ENCODE measurements around the gene ST14. TPM values are rescaled to one million over a fixed set of nuclear protein-coding genes. Genes with fewer than 3 reads are reported as not detected.
"Not testable (repeated sequence)": the region's sequence is repeated elsewhere in the genome, so short reads cannot be mapped to it uniquely, and the experiment has no call there.

ST14 gene
- total and polyA plus RNA-seq, 10 donors, result 7.1 to 25.9 (median 12.5) TPM

DNA sequence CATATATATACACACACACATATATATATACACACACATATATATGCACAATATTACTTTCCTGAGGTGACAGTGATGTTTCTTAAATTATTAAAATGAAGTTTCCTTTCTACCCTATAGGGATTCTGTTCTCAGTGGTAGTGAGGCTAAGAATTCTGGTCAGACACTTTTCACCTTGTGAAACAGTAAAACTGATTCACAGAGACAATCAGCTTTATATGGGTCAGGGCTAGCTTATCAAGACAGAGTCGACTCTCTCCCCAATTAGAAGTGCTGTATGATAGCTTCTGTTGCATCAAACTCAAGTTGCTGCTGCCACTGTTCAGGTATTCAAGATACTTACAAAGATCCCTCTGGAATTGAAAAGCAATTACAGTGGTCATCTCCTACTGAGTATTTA lies 86.7 kb downstream of the ST14 start:
- intact Hi-C loops (cut with DNase I; ENCODE audit: low total_unique reads), result no loop called here
- Histone ChIP-seq H3K4me1 (peaks cover 0 to 61% (median 19%) of the 10 kb centered on the region in 6 donors), H3K27ac (no peak overlapping the region), H3K27me3 (replicated peaks in 1 of 7) (no peaks in the 10 kb centered on the region), H3K9me3 (peaks cover 0 to 3% (median under 1%) of the 10 kb centered on the region in 8 donors), H3K4me3 (no peak overlapping the region), H3K36me3 (peaks cover 0 to 19% (median 0%) of the 10 kb centered on the region in 6 donors)
- TF ChIP-seq, protein P1, sequence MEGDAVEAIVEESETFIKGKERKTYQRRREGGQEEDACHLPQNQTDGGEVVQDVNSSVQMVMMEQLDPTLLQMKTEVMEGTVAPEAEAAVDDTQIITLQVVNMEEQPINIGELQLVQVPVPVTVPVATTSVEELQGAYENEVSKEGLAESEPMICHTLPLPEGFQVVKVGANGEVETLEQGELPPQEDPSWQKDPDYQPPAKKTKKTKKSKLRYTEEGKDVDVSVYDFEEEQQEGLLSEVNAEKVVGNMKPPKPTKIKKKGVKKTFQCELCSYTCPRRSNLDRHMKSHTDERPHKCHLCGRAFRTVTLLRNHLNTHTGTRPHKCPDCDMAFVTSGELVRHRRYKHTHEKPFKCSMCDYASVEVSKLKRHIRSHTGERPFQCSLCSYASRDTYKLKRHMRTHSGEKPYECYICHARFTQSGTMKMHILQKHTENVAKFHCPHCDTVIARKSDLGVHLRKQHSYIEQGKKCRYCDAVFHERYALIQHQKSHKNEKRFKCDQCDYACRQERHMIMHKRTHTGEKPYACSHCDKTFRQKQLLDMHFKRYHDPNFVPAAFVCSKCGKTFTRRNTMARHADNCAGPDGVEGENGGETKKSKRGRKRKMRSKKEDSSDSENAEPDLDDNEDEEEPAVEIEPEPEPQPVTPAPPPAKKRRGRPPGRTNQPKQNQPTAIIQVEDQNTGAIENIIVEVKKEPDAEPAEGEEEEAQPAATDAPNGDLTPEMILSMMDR (IDR thresholded peaks at IDR 0.05 in 8 of 11, conservative IDR thresholded peaks at IDR 0.05 in 3 of 11), result no peak
- TF ChIP-seq POLR2AphosphoS5 (IDR thresholded peaks at IDR 0.05) (no peak), POLR2A (IDR thresholded peaks at IDR 0.05) (no peak)
- no peak for DNase-seq
- 76 to 97% (median 85%) methylated on average over 1 of the region's 1 CpG for WGBS, 5 donors

DNA sequence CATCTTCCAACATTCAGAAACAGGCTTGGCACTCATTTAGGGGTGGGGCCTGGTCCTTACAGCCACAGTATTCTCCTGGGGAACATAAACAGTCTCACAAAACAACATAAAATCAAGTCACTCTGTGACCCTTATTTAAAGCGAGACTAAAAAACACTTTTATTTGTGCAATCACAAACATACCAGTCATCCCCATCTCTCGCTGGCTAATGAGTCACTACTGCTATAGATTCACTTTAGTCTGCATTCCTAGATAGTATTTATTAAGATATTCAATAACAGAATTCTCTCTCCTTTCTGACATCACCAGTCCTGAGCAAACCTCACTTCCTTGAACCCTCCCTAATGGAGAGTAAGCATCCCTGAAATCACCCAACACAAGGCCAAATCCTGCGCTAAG lies 87.2 kb downstream of the ST14 start:
- H3K27me3 ChIP-seq (replicated peaks in 1 of 7), result no peaks in the 10 kb centered on the region
- WGBS, 5 donors, result 96 to 98% (median 96%) methylated on average over 3 of the region's 3 CpGs
- H3K4me3 ChIP-seq, result no peak overlapping the region
- no peak overlapping the region for H3K27ac ChIP-seq
- peaks cover 0 to 56% (median 18%) of the 10 kb centered on the region in 6 donors for H3K4me1 ChIP-seq
- H3K9me3 ChIP-seq, result peaks cover 0 to 8% (median 4%) of the 10 kb centered on the region in 8 donors
- TF ChIP-seq, protein P1 (IDR thresholded peaks at IDR 0.05 in 8 of 11, conservative IDR thresholded peaks at IDR 0.05 in 3 of 11), result no peak
- no peak for TF ChIP-seq POLR2AphosphoS5 (IDR thresholded peaks at IDR 0.05)
- no peak for DNase-seq
- H3K36me3 ChIP-seq, result peaks cover 0 to 21% (median 0%) of the 10 kb centered on the region in 6 donors
- intact Hi-C loops (cut with DNase I; ENCODE audit: low total_unique reads), result no loop called here

DNA sequence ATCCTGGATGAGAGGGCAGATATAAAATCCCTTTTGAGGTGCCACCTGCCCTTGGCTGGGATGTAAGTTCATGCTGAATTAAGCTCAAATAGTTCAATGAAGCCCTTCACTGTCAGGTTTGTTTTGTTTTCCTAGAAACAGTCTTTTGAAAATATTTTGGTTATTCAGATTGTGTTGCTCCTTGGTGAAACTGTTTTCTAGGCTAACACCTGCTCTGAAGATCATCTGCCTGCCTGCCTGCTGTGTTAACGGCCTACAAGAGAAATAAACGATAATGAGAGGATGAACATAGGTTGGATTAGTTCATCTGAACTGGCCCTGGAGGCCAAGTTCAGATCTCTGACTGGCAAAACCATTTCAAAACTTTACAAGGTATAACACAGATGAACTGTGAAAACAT lies 87.7 kb downstream of the ST14 start:
- no peak for TF ChIP-seq POLR2A (IDR thresholded peaks at IDR 0.05)
- TF ChIP-seq, protein P1 (IDR thresholded peaks at IDR 0.05 in 8 of 11, conservative IDR thresholded peaks at IDR 0.05 in 3 of 11), result no peak
- no peak for TF ChIP-seq POLR2AphosphoS5 (IDR thresholded peaks at IDR 0.05)
- H3K36me3 ChIP-seq, result peaks cover 0 to 25% (median 0%) of the 10 kb centered on the region in 6 donors
- WGBS, 5 donors, result 89 to 98% (median 94%) methylated on average over 2 of the region's 2 CpGs
- H3K9me3 ChIP-seq, result peaks cover 0 to 14% (median 10%) of the 10 kb centered on the region in 8 donors
- H3K27me3 ChIP-seq (replicated peaks in 1 of 7), result no peaks in the 10 kb centered on the region
- intact Hi-C loops (cut with DNase I; ENCODE audit: low total_unique reads), result no loop called here
- no peak overlapping the region for H3K4me3 ChIP-seq
- H3K27ac ChIP-seq, result no peak overlapping the region
- H3K4me1 ChIP-seq, result peaks cover 0 to 53% (median 15%) of the 10 kb centered on the region in 6 donors
- DNase-seq, result no peak

DNA sequence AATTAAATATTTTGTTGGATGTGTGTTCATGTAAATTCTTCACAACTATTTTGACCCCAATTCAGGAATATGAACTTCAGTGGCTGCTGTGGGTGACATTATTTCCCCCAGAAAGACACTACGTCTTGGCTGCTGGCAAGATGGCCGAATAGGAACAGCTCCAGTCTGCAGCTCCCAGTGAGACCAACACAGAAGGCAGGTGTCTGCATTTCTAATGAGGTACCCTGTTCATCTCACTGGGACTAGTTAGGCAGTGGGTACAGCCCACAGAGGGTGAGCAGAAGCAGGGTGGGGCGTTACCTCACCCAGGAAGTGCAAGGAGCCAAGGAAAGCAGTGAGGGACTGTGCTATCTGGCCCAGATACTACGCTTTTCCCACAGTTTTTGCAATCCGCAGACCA lies 89.8 kb downstream of the ST14 start:
- DNase-seq, result no peak
- intact Hi-C loops (cut with DNase I; ENCODE audit: low total_unique reads), result no loop called here
- TF ChIP-seq, protein P1 (IDR thresholded peaks at IDR 0.05 in 8 of 11, conservative IDR thresholded peaks at IDR 0.05 in 3 of 11), result no peak
- TF ChIP-seq POLR2AphosphoS5 (IDR thresholded peaks at IDR 0.05), result no peak
- no peak for TF ChIP-seq POLR2A (IDR thresholded peaks at IDR 0.05)
- Histone ChIP-seq H3K4me3 (no peak overlapping the region), H3K4me1 (peaks cover 0 to 33% (median 2%) of the 10 kb centered on the region in 6 donors), H3K9me3 (peaks cover 0 to 19% (median 14%) of the 10 kb centered on the region in 8 donors), H3K27ac (no peak overlapping the region), H3K36me3 (peaks cover 0 to 25% (median 0%) of the 10 kb centered on the region in 6 donors), H3K27me3 (replicated peaks in 1 of 7) (no peaks in the 10 kb centered on the region)
- 88 to 95% (median 93%) methylated on average over 5 of the region's 5 CpGs for WGBS, 5 donors

DNA sequence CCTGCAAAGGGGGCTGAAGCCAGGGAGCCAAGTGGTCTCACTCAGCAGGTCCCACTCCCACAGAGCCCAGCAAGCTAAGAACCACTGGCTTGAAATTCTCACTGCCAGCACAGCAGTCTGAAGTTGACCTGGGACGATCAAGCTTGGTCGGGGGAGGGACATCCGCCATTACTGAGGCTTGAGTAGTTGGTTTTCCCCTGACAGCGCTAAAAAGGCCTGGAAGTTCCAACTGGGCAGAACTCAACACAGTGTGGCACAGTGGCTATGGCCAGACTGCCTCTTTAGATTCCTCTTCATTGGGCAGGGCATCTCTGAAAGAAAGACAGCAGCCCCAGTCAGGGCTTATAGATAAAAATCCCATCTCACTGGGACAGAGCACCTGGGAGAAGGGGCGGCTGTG lies 90.3 kb downstream of the ST14 start:
- DNase-seq; intact Hi-C loops (cut with DNase I; ENCODE audit: low total_unique reads): not testable (repeated sequence)
- 87 to 96% (median 93%) methylated on average over 5 of the region's 5 CpGs for WGBS, 5 donors

DNA sequence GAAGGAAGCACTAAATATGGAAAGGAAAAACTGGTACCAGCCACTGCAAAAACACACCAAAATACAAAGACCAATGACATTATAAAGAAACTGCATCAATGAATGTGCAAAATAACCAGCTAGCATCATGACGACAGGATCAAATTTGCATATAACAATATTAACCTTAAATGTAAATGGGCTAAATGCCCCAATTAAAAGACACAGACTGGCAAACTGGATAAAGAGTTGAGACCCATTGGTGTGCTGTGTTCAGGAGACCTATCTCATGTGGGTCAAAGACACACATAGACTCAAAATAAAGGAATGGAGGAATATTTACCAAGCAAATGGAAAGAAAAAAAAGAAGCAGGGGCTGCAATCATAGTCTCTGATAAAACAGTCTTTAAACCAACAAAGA lies 92.2 kb downstream of the ST14 start:
- H3K4me3 ChIP-seq; H3K27ac ChIP-seq; H3K27me3 ChIP-seq (replicated peaks in 1 of 7); DNase-seq; intact Hi-C loops (cut with DNase I; ENCODE audit: low total_unique reads): not testable (repeated sequence)
- Histone ChIP-seq H3K36me3 (peaks cover 0 to 20% (median 0%) of the 10 kb centered on the region in 6 donors), H3K9me3 (peaks cover 0 to 19% (median 14%) of the 10 kb centered on the region in 8 donors), H3K4me1 (peaks cover 0 to 19% (median 5%) of the 10 kb centered on the region in 6 donors)
- WGBS, 5 donors, result 76 to 93% (median 91%) methylated on average over 1 of the region's 1 CpG

More for the DNA sequence above, 90.3 kb downstream of the ST14 start:
- not testable (repeated sequence) for H3K27me3 ChIP-seq (replicated peaks in 1 of 7); H3K4me3 ChIP-seq; H3K27ac ChIP-seq
- Histone ChIP-seq H3K9me3 (peaks cover 0 to 19% (median 14%) of the 10 kb centered on the region in 8 donors), H3K36me3 (peaks cover 0 to 25% (median 0%) of the 10 kb centered on the region in 6 donors), H3K4me1 (peaks cover 0 to 28% (median 2%) of the 10 kb centered on the region in 6 donors)
